ENCODE measurements around the gene MTA2. TPM values are rescaled to one million over a fixed set of nuclear protein-coding genes. Genes with fewer than 3 reads are reported as not detected.

Gene MTA2
- 83.2 to 93.3 TPM (median 89.9 TPM) in 5 replicates for total RNA-seq (2022; extraction: Qiagen RNA extraction)

DNA sequence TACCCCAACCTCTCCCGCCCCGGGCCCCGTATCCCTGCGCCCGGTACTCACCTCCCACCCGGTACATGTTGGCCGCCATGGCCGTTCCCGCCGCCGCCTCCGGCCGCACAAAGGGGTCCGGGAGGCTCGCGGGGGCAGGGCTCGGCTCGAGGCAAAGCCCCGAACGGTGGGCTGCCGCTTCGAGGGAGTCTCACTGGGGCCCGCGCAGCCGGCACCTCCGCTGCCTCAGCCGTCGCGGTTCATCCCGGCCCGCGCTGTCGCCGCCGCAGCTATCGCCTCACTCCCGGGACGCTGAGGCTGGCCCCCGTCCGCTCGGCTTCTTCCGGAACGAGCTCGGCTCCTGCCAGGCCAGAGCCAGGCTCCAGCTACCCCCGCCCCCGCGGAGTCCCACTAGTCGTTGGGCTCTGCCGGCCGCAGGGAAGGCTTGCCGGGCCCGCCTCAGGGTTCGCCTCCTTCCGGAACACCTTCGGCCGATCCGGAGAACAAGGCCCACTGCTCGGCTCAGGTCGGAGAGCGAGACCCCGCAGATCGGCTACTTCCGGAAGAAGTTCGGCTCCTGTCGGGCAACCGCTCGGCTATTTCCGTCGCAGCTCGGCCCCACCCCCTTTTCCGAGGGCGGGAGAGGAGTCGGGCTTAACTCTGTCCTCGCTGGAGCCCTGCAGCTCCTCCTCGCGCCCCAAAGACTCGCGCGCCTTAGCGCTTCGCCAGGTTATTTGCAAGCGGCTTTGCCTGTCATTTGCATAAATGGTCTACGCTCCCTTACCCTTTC, at the start of gene MTA2:
MTA2 (minus strand) TSS at position 494 of the 769 bp plus-strand sequence; CDS start at position 79, 415 bp downstream.

DNA sequence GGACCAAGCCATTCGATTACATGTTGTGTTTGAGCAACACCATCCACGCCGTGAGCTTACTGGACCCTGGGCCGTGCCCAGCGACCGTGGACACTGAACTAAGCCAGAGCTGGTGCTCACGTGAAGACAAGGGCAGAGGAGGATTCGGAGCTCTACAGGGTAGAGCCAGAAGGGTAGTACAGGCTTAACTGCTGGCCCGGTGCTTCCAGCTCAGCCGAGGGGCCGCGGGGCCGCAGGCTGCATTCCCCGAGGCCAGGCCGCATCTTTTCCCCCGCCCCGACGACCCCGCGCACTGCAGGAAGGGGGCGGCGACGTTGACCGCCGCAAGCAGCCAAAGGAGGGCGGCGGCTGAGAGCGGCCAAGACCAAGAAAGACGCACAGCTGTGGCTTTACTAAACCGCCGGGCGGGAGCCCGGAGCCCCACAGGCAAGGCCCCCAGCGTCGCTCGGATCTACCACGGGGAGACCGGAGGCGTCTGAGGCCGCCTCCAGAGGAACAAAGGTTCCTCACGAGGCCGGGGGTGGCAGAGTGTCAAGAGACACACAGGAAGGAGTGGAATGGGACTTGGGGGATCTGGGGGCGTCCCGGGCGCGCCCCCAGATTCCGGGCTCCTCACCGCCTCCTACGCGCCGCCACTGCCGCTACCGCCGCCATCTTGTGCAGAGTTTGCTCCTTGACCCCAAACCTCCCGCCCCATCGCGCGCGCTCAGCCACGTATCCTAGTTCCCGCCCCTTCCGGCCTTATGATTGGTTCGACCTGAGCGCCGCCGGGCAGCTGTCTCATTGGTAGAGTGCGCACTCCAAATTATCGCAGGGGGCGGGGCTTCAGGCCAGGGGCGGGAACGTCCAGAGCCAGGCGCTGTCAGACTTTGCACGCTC, 44.5 kb upstream of the MTA2 start, which contains the start of gene GANAB:
GANAB (minus strand) TSS at position 668 of the 879 bp plus-strand sequence; CDS start at position 654, 14 bp downstream.

DNA sequence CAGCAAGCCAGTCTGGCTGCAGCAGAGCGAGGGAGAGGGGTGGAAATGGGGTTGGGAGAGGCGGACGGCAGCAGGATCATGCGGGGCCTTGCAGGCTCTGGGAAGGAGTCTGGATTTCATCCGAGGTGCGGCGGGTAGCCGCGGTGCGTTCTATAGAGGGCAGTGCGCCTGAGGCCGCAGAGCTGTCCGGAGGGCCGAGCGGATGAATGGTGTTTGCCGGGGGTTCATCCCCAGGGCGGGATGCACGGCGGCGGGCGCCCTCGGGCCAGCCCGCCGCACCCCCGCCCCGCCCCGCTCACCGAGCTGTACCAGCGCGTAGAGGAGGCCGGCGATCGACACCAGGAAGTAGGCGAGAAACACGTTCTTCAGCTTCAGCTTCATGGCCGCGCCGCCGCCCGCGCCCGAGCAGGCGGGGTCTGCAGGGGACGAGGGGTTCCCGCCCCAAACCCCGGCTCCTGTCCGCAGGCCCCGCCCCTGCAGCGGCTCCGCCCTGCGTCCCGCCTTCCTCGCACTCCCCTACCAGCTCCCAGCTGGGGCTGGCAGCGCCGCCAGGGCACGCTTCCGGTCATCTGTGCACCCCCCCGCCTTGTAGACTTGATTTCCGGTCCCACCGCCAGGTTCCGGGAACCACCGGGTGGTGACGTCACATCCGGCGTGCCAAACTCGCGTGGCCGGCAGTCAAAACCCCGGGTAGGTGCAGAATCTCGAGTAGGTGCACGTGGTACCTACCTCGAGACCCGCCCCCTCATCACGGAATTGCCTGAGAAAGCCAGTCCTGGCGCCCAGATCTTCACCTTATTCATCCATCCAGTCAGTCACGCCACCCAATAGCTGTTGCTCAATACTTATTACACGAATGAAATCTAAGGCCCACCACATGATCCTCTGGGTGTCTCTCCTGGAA, 20.2 kb upstream of the MTA2 start, which contains the start of gene B3GAT3:
B3GAT3 (minus strand) TSS at position 420 of the 904 bp plus-strand sequence; CDS start at position 381, 39 bp downstream.

GRCh38 chr11:62612366-62613290, 11.0 kb upstream of the MTA2 start, which contains the start of the genes EML3 and ROM1:
TSS of gene EML3 (minus strand) at chr11:62612775. CDS start at chr11:62612457, 318 bp downstream.
TSS of gene ROM1 (plus strand) at chr11:62613257. CDS start at chr11:62613282, 25 bp downstream.

GRCh38 chr11:62591448-62592145, 10.1 kb downstream of the MTA2 start, which contains the start of gene TUT1:
TSS of gene TUT1 (minus strand) at chr11:62591523. CDS start at chr11:62591485, 38 bp downstream.

GRCh38 chr11:62573592-62574362, 27.9 kb downstream of the MTA2 start, which contains the start of gene EEF1G:
TSS of gene EEF1G (minus strand) at chr11:62573891. CDS start at chr11:62573842, 49 bp downstream.

GRCh38 chr11:62546244-62546928, 55.3 kb downstream of the MTA2 start, which contains the start of gene AHNAK:
TSS of gene AHNAK (minus strand) at chr11:62546806. CDS start at chr11:62536098, 10,708 bp downstream.

Other genes with a start within 250 kb of the MTA2 start
- gene SCGB1A1, start 182.8 kb downstream of the MTA2 start, total RNA-seq (2022; extraction: Qiagen RNA extraction): 0.27 to 0.32 TPM in 2 of 5 replicates, not detected in the others
- gene AHNAK, start 55.1 kb downstream of the MTA2 start, total RNA-seq (2022; extraction: Qiagen RNA extraction): 298 to 478 TPM (median 418 TPM) in 5 replicates
- gene EEF1G, start 28.0 kb downstream of the MTA2 start, total RNA-seq (2022; extraction: Qiagen RNA extraction): 1,895 to 2,114 TPM (median 2,034 TPM) in 5 replicates
- 11.1 to 16.9 TPM (median 16.6 TPM) in 5 replicates for gene TUT1, start 10.3 kb downstream of the MTA2 start, total RNA-seq (2022; extraction: Qiagen RNA extraction)
- 18.3 to 23.6 TPM (median 20.4 TPM) in 5 replicates for gene EML3, start 10.9 kb upstream of the MTA2 start, total RNA-seq (2022; extraction: Qiagen RNA extraction)
- gene ROM1, start 11.4 kb upstream of the MTA2 start, total RNA-seq (2022; extraction: Qiagen RNA extraction): 3.6 to 4.4 TPM (median 4.0 TPM) in 5 replicates
- gene B3GAT3, start 20.1 kb upstream of the MTA2 start, total RNA-seq (2022; extraction: Qiagen RNA extraction): 41.2 to 52.1 TPM (median 49.3 TPM) in 5 replicates
- 221 to 274 TPM (median 265 TPM) in 5 replicates for gene GANAB, start 44.7 kb upstream of the MTA2 start, total RNA-seq (2022; extraction: Qiagen RNA extraction)
- 15.9 to 21.7 TPM (median 21.2 TPM) in 5 replicates for gene INTS5, start 51.4 kb upstream of the MTA2 start, total RNA-seq (2022; extraction: Qiagen RNA extraction)
- 125 to 142 TPM (median 131 TPM) in 5 replicates for gene C11orf98, start 63.3 kb upstream of the MTA2 start, total RNA-seq (2022; extraction: Qiagen RNA extraction)
- gene CSKMT, start 63.4 kb upstream of the MTA2 start, total RNA-seq (2022; extraction: Qiagen RNA extraction): 10.5 to 13.3 TPM (median 12.2 TPM) in 5 replicates
- gene UQCC3, start 69.8 kb upstream of the MTA2 start, total RNA-seq (2022; extraction: Qiagen RNA extraction): 27.6 to 33.4 TPM (median 28.9 TPM) in 5 replicates
- 3.8 to 5.2 TPM (median 3.9 TPM) in 5 replicates for gene LBHD1, start 70.4 kb upstream of the MTA2 start, total RNA-seq (2022; extraction: Qiagen RNA extraction)
- gene UBXN1, start 77.2 kb upstream of the MTA2 start, total RNA-seq (2022; extraction: Qiagen RNA extraction): 103 to 120 TPM (median 115 TPM) in 5 replicates
- 0.08 to 0.13 TPM (median 0.09 TPM) in 3 of 5 replicates, not detected in the others for gene LRRN4CL, start 87.7 kb upstream of the MTA2 start, total RNA-seq (2022; extraction: Qiagen RNA extraction)
- 59.4 to 73.9 TPM (median 62.6 TPM) in 5 replicates for gene BSCL2, start 105.6 kb upstream of the MTA2 start, total RNA-seq (2022; extraction: Qiagen RNA extraction)
- not detected in 5 replicates for gene GNG3, start 105.8 kb upstream of the MTA2 start, total RNA-seq (2022; extraction: Qiagen RNA extraction)
- 40.5 to 45.2 TPM (median 43.3 TPM) in 5 replicates for gene HNRNPUL2, start 125.6 kb upstream of the MTA2 start, total RNA-seq (2022; extraction: Qiagen RNA extraction)
- 25.1 to 36.7 TPM (median 32.3 TPM) in 5 replicates for gene TTC9C, start 126.6 kb upstream of the MTA2 start, total RNA-seq (2022; extraction: Qiagen RNA extraction)
- gene ZBTB3, start 152.3 kb upstream of the MTA2 start, total RNA-seq (2022; extraction: Qiagen RNA extraction): 1.5 to 2.2 TPM (median 1.8 TPM) in 5 replicates
- gene POLR2G, start 159.7 kb upstream of the MTA2 start, total RNA-seq (2022; extraction: Qiagen RNA extraction): 156 to 166 TPM (median 160 TPM) in 5 replicates
- 9.1 to 14.5 TPM (median 12.5 TPM) in 5 replicates for gene TAF6L, start 169.5 kb upstream of the MTA2 start, total RNA-seq (2022; extraction: Qiagen RNA extraction)
- gene TMEM179B, start 185.5 kb upstream of the MTA2 start, total RNA-seq (2022; extraction: Qiagen RNA extraction): 67.1 to 85.0 TPM (median 82.1 TPM) in 5 replicates
- 18.9 to 27.6 TPM (median 24.8 TPM) in 5 replicates for gene TMEM223, start 190.1 kb upstream of the MTA2 start, total RNA-seq (2022; extraction: Qiagen RNA extraction)
- gene NXF1, start 203.6 kb upstream of the MTA2 start, total RNA-seq (2022; extraction: Qiagen RNA extraction): 38.9 to 55.9 TPM (median 54.3 TPM) in 5 replicates
- gene STX5, start 230.2 kb upstream of the MTA2 start, total RNA-seq (2022; extraction: Qiagen RNA extraction): 17.7 to 24.7 TPM (median 22.9 TPM) in 5 replicates
- not detected in 5 replicates for gene TEX54, start 231.0 kb upstream of the MTA2 start, total RNA-seq (2022; extraction: Qiagen RNA extraction)
- gene WDR74, start 237.7 kb upstream of the MTA2 start, total RNA-seq (2022; extraction: Qiagen RNA extraction): 71.5 to 83.6 TPM (median 80.3 TPM) in 5 replicates

All from A549 treated with dexamethasone at 1 μM for 4 hours (cell line).